Stomach smooth muscle (tissue), 2 donors: Measurements from ENCODE around the gene RFC4.
"Not testable (repeated sequence)": the region's sequence is repeated elsewhere in the genome, so short reads cannot be mapped to it uniquely, and the experiment has no call there.

Source experiments
- H3K27ac ChIP-seq: one replicate; pipeline ENCODE4 v1.7.0; 2013; ENCODE audit warnings: mild to moderate bottlenecking, low read length, inconsistent platforms
- H3K27me3 ChIP-seq, 2 donors: one replicate each; pipeline ENCODE4 v1.7.0; 2013; ENCODE audit warnings: low read length in 2 of 2; ENCODE audit not compliant: insufficient read depth in 2 of 2, control insufficient read depth in 1 of 2
- H3K36me3 ChIP-seq, 2 donors: one replicate each; pipeline ENCODE4 v1.7.0; 2013; ENCODE audit warnings: low read length in 2 of 2; ENCODE audit not compliant: control insufficient read depth in 2 of 2, insufficient read depth in 2 of 2
- H3K4me1 ChIP-seq: one replicate; pipeline ENCODE4 v1.7.0; 2013; ENCODE audit warnings: low read length; ENCODE audit not compliant: control insufficient read depth, insufficient read depth
- H3K4me3 ChIP-seq, 2 donors: one replicate each; pipeline ENCODE4 v1.7.0; 2013; ENCODE audit warnings: low read length in 2 of 2
- H3K9ac ChIP-seq, 2 donors: one replicate each; pipeline ENCODE4 v1.7.0; 2013; ENCODE audit warnings: low read length in 2 of 2, mild to moderate bottlenecking in 1 of 2
- H3K9me3 ChIP-seq, 2 donors: one replicate each; pipeline ENCODE4 v1.7.0; 2013; ENCODE audit warnings: low read length in 2 of 2; ENCODE audit not compliant: control insufficient read depth in 2 of 2
- donor health status: healthy.
- donor health status: Pancreatic carcinoma.

The RFC4 gene, protein sequence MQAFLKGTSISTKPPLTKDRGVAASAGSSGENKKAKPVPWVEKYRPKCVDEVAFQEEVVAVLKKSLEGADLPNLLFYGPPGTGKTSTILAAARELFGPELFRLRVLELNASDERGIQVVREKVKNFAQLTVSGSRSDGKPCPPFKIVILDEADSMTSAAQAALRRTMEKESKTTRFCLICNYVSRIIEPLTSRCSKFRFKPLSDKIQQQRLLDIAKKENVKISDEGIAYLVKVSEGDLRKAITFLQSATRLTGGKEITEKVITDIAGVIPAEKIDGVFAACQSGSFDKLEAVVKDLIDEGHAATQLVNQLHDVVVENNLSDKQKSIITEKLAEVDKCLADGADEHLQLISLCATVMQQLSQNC

DNA sequence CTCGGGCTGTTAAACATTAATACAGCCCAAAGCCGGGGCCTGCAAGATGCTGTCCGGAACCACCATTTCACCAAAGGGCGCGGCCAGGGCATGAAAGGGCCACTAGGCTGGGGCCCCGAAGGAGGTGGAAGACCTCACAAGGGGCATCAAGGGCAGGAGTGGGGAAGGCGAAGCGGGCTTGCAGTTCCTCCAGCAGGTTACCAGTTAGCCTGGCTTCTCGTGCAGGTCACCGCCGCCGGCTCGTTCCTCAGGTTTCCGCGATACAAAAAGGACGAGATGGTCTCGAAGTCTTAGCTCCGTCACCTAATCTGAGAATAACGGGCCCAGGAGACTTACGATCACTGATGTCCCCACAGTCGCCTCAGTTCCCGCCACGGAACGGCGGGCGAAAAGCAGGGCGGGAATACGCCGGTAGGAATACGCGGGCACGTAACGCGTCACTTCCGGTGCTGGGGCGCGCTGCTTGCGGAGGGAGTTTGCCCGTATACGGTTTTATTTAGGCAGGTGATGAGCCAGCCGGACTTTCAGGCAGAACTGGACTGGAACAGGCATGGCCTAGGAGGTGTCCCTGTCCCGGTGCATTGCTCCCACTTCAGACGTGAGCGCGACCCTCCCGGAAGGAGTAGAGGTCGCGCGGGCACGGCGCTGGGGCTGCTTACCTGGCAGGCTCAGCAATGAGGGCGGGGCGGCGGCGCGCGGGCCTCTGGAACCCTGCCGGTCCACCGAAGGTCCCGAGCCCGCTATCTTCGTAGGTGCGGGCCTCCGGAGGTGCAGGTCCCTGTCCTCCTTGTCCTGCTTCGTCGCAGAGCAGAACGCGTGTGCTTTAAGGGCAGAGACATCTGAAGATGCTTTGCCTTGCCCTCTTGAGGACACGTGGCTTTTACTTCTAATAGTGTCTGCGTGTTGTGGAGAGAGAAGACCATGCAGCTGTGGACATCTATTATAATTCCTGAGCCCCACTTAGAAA lies at the start of gene RFC4:
Gene RFC4 (minus strand): TSS at position 394 of the 967 bp plus-strand sequence. CDS start 1,769 bp downstream, outside the sequence.
- Histone ChIP-seq H3K9me3 (no peaks in the 10 kb centered on the region), H3K4me1 (peaks cover 16% of the 10 kb centered on the region), H3K4me3 (peak within 1 kb of the TSS; percentile 67 to 98), H3K27ac (peak within 1 kb of the TSS; percentile 91), H3K36me3 (peaks cover 0 to 3% of the 10 kb centered on the region in 2 donors), H3K27me3 (no peaks in the 10 kb centered on the region), H3K9ac (peak within 1 kb of the TSS; percentile 86 to 92)

DNA sequence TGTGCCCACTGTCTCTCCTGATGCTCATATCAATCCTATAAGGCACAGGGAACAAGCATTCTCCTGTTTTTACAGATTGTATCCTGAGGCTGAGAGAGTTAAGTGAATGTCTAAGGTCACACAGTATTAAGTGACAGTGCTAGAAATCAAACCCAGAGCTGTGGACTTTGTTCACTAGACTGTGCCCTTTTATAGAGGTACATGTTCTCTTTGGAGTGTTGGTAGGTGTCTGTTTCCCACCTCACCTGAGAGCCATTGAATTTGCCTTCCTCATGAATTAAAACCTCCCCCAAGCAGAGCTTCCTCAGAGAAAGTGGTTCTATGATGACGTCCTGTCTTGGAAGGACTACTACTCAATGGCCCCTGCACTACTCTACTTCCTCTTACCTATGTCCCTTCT lies 48.7 kb upstream of the RFC4 start:
- H3K9me3 ChIP-seq, result peaks cover 4 to 5% of the 10 kb centered on the region in 2 donors
- no peaks in the 10 kb centered on the region for H3K4me1 ChIP-seq
- H3K9ac ChIP-seq, result no peak overlapping the region
- no peaks in the 10 kb centered on the region for H3K27me3 ChIP-seq
- no peaks in the 10 kb centered on the region for H3K36me3 ChIP-seq
- no peak overlapping the region for H3K27ac ChIP-seq
- no peak overlapping the region for H3K4me3 ChIP-seq

DNA sequence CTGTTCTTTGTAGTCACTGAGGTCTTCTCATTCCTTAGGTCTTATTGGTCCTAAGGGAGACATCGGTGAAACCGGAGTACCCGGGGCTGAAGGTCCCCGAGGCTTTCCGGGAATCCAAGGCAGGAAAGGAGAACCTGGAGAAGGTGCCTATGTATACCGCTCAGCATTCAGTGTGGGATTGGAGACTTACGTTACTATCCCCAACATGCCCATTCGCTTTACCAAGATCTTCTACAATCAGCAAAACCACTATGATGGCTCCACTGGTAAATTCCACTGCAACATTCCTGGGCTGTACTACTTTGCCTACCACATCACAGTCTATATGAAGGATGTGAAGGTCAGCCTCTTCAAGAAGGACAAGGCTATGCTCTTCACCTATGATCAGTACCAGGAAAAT lies 47.9 kb upstream of the RFC4 start:
- Histone ChIP-seq H3K4me3 (no peak overlapping the region), H3K36me3 (no peaks in the 10 kb centered on the region)

DNA sequence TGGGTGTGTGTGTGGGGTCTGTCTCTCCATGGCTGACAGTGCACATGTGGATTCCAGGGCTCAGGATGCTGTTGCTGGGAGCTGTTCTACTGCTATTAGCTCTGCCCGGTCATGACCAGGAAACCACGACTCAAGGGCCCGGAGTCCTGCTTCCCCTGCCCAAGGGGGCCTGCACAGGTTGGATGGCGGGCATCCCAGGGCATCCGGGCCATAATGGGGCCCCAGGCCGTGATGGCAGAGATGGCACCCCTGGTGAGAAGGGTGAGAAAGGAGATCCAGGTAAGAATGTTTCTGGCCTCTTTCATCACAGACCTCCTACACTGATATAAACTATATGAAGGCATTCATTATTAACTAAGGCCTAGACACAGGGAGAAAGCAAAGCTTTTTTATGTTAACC lies 46.7 kb upstream of the RFC4 start:
- H3K4me1 ChIP-seq, result no peaks in the 10 kb centered on the region
- no peaks in the 10 kb centered on the region for H3K27me3 ChIP-seq
- no peak overlapping the region for H3K4me3 ChIP-seq
- no peak overlapping the region for H3K27ac ChIP-seq
- H3K9ac ChIP-seq, result no peak overlapping the region
- no peaks in the 10 kb centered on the region for H3K9me3 ChIP-seq
- H3K36me3 ChIP-seq, result no peaks in the 10 kb centered on the region

More for the DNA sequence above, 47.9 kb upstream of the RFC4 start:
- H3K9me3 ChIP-seq, result no peaks in the 10 kb centered on the region
- H3K27ac ChIP-seq, result no peak overlapping the region
- H3K27me3 ChIP-seq, result no peaks in the 10 kb centered on the region
- H3K9ac ChIP-seq, result no peak overlapping the region
- H3K4me1 ChIP-seq, result no peaks in the 10 kb centered on the region

DNA sequence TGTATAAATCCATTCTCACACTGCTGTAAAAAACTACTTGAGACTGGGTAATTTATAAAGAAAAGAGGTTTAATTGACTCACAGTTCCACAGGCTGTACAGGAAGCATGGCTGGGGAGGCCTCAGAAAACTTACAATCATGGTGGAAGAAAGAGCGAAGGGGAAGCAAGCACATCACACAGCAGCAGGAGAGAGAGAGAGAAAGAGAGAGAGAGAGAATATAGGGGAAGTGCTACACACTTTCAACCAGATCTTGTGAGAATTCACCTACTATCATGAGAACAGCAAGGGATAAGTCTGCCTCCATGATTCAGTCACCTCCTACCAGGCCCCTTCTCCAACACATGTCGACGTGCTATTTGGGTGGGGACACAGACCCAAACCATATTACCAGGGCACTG lies 45.6 kb upstream of the RFC4 start:
- H3K4me1 ChIP-seq, H3K36me3 ChIP-seq, H3K27me3 ChIP-seq, H3K4me3 ChIP-seq, H3K9ac ChIP-seq, H3K27ac ChIP-seq, H3K9me3 ChIP-seq: not testable (repeated sequence)

DNA sequence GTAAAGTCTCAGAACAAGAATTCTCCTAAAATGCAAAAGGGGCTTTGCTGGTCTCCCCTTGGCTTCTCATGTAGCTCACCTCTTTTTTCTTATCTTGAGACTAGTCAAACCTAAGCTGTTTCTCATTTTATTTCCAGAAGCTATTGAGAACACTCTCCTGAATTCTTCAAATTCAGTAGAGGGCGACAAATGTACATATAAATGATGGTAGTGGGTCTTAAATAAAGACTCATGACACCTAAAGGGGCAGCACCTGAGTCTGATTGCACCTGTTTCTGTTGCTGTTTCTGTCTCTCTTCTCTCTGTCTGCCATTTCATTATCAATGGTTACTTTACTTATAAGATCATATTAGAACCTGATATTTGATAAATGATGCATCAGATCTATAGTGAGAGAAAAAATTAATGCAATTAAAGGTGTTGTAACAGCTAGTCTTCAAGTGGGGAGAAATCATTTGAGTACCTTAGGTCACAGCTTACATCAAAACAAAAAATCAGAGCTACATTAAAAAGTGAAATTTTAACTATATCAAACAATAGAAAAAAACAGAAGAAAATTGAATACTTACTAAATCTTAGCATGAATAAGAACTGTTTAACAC lies 43.2 kb upstream of the RFC4 start:
- no peaks in the 10 kb centered on the region for H3K4me1 ChIP-seq
- no peak overlapping the region for H3K4me3 ChIP-seq
- H3K27me3 ChIP-seq, result peaks cover 0 to 5% of the 10 kb centered on the region in 2 donors
- H3K36me3 ChIP-seq, result no peaks in the 10 kb centered on the region
- no peak overlapping the region for H3K27ac ChIP-seq
- H3K9me3 ChIP-seq, result no peaks in the 10 kb centered on the region
- H3K9ac ChIP-seq, result no peak overlapping the region

DNA sequence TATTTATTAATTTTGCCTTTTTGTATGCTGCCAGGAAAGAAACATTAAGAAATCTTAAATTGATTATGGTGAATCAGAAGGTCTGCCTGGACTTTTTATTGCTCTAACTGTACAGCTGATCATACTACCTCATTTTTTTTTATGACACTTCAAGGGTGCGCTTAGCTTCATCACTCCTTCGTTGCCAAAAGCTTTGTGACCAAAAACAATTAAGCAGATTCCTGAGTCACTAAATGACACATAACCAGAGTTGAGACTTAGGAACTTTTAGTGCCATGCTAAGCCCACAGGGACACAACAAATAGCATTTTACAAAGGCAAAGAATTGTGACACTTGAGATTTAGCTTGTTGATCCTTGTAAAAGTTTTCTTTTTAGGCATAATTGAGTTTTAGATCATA lies 41.2 kb upstream of the RFC4 start:
- Histone ChIP-seq H3K9me3 (no peaks in the 10 kb centered on the region), H3K4me1 (no peaks in the 10 kb centered on the region), H3K27ac (no peak overlapping the region), H3K9ac (no peak overlapping the region), H3K4me3 (no peak overlapping the region), H3K36me3 (no peaks in the 10 kb centered on the region), H3K27me3 (peaks cover 0 to 5% of the 10 kb centered on the region in 2 donors)

DNA sequence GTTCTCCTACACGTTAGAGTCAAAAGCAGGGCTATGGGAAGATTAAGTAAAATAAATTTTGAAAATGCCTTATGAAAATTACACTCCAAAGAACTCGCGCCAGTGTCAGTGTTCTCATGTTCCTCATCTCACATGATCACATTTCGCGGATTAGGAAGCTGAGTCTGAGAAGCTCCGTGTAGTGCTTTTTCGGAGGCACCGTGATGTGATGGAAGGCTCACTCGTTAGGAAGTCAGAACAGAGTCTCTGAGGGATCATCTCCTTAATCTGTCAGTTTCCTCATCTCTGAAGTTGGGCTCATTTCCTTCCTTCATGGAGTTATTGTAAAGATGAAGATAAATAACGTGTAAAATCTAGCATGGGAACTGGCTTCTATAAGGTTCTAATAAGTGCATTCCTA lies 39.5 kb upstream of the RFC4 start:
- Histone ChIP-seq H3K4me3 (no peak overlapping the region), H3K27ac (no peak overlapping the region), H3K9ac (no peak overlapping the region), H3K36me3 (no peaks in the 10 kb centered on the region), H3K27me3 (peaks cover 0 to 5% of the 10 kb centered on the region in 2 donors), H3K9me3 (no peaks in the 10 kb centered on the region), H3K4me1 (no peaks in the 10 kb centered on the region)

DNA sequence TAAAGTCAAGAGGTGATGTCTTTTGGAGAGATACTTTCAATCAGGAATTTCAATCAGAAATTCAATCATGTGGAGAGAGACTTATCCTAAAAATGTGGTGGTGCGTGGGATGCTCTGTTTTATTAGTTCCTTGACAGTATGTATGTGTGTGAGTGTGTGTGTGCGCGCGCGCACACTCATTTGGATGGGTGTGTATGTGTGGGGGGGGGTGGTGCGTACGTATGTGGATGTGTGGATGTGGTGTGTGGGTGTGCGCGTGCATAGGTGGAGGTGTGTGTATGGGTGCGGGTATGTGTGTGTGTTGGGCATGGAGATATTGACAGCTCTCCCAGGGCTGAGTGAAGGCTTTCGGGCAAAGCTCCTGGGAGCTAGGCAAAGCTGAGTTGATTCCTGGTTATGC lies 38.6 kb upstream of the RFC4 start:
- Histone ChIP-seq H3K27ac (no peak overlapping the region), H3K9ac (no peak overlapping the region), H3K9me3 (no peaks in the 10 kb centered on the region), H3K27me3 (peaks cover 0 to 5% of the 10 kb centered on the region in 2 donors), H3K36me3 (no peaks in the 10 kb centered on the region), H3K4me1 (no peaks in the 10 kb centered on the region), H3K4me3 (no peak overlapping the region)

DNA sequence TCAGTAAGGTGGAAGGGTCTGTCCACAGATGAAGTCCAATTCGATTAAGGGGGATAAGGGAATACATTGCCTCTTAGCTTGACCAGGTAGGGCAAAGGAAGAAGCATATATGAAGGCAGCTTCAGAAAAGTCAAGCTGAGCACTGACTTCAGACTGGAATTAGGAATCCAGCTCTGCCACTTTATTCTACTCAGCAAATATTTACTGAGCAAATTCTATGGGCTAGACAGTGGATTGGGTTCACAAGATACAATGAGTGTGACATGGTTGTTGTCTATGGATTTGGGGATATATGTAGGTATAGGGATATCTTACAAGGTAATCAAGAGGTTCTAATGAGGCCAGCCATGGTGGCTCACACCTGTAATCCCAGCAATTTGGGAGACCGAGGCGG lies 36.8 kb upstream of the RFC4 start:
- H3K9ac ChIP-seq, result no peak overlapping the region
- peaks cover 0 to 5% of the 10 kb centered on the region in 2 donors for H3K27me3 ChIP-seq
- no peak overlapping the region for H3K27ac ChIP-seq
- no peak overlapping the region for H3K4me3 ChIP-seq
- no peaks in the 10 kb centered on the region for H3K9me3 ChIP-seq
- no peaks in the 10 kb centered on the region for H3K36me3 ChIP-seq
- H3K4me1 ChIP-seq, result no peaks in the 10 kb centered on the region
